ENCODE results near the gene ACTMAP. TPM values are rescaled to one million over a fixed set of nuclear protein-coding genes. Genes with fewer than 3 reads are reported as not detected.
A peak's percentile ranks its signal among the peaks of the same experiment; 100 is the strongest.

The ACTMAP gene
- total and polyA plus RNA-seq, 2 of the 13 experiments (the other 11 are each of a cell fraction or from before 2014, with no cell fraction given) = 2.2 to 7.9 TPM

DNA sequence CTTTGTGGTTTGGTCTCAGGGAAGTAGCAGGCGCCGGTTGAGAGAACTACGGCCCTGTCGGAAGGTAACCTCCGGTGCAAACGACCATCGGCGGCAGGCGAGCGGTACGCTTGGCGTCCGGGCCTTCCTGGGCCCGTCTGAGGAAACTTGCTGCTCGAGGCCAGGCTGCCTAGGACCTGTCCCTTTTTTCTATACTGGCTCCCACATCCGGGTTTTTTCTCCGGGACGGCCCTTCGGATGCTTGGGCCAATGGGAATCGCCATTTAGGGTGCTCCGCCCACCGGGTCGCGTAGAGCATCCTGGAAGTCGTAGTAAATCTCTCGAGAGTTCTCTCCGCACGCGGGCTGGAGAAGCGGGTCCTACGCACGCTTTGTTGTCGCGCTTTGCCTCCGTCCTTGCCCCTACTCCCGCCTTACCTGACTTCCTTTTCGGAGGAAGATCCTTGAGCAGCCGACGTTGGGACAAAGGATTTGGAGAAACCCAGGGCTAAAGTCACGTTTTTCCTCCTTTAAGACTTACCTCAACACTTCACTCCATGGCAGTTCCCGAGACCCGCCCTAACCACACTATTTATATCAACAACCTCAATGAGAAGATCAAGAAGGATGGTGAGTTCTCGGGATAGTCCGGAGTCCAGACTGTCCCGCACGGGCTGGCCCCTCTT lies 729 bp upstream of the ACTMAP start, which contains the start of gene SNRPA (continued):
- TF ChIP-seq, protein P1, sequence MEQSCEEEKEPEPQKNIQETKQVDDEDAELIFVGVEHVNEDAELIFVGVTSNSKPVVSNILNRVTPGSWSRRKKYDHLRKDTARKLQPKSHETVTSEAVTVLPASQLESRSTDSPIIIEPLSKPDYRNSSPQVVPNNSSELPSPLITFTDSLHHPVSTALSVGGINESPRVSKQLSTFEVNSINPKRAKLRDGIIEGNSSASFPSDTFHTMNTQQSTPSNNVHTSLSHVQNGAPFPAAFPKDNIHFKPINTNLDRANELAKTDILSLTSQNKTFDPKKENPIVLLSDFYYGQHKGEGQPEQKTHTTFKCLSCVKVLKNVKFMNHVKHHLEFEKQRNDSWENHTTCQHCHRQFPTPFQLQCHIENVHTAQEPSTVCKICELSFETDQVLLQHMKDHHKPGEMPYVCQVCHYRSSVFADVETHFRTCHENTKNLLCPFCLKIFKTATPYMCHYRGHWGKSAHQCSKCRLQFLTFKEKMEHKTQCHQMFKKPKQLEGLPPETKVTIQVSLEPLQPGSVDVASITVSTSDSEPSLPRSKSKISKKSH (CRISPR knock-in tag; IDR thresholded peaks at IDR 0.05; ENCODE audit: borderline replicate concordance) = no peak
- TF ChIP-seq SIN3A (IDR thresholded peaks at IDR 0.05; ENCODE audit: borderline replicate concordance, low read depth, low read length) (peak; percentile 76), NFIC (IDR thresholded peaks at IDR 0.05; ENCODE audit: low read length) (no peak), ZNF768 (CRISPR knock-in tag; IDR thresholded peaks at IDR 0.05) (no peak; the same call in 1 of the 2 replicates), BRCA1 (CRISPR knock-in tag; IDR thresholded peaks at IDR 0.05) (no peak), MIER3 (CRISPR knock-in tag; IDR thresholded peaks at IDR 0.05; ENCODE audit: borderline replicate concordance) (no peak), YEATS2 (CRISPR knock-in tag; IDR thresholded peaks at IDR 0.05; ENCODE audit: borderline replicate concordance) (no peak; the same call in 1 of the 2 replicates), ZNF430 (CRISPR knock-in tag; IDR thresholded peaks at IDR 0.05) (peak; percentile 69), RBAK (CRISPR knock-in tag; IDR thresholded peaks at IDR 0.05) (no peak), ELF4 (CRISPR knock-in tag; IDR thresholded peaks at IDR 0.05; ENCODE audit: borderline replicate concordance) (no peak), RARG (CRISPR knock-in tag; IDR thresholded peaks at IDR 0.05; ENCODE audit: low read depth) (no peak), SUZ12 (IDR thresholded peaks at IDR 0.05; ENCODE audit: low read depth, low read length) (peak; percentile 33; the same call in 1 of the 2 replicates), KLF11 (CRISPR knock-in tag; IDR thresholded peaks at IDR 0.05) (0 out of 2 replicates have a peak, but pooled peaks have one; percentile 36), NFATC3 (CRISPR knock-in tag; IDR thresholded peaks at IDR 0.05) (peak; percentile 58; the same call in 1 of the 2 replicates), POLR2A (IDR thresholded peaks at IDR 0.05; ENCODE audit: insufficient read depth in 1 of 2, low read depth in 2 of 2, low read length in 2 of 2) (peak; percentile 70 to 87), ZNF143 (CRISPR knock-in tag; IDR thresholded peaks at IDR 0.05) (peak; percentile 90), NCOA2 (CRISPR knock-in tag; IDR thresholded peaks at IDR 0.05) (no peak; the same call in 1 of the 2 replicates), ZBTB38 (CRISPR knock-in tag; IDR thresholded peaks at IDR 0.05) (no peak), RAD21 (CRISPR knock-in tag; IDR thresholded peaks at IDR 0.05) (no peak)
- TF ChIP-seq, protein P2, sequence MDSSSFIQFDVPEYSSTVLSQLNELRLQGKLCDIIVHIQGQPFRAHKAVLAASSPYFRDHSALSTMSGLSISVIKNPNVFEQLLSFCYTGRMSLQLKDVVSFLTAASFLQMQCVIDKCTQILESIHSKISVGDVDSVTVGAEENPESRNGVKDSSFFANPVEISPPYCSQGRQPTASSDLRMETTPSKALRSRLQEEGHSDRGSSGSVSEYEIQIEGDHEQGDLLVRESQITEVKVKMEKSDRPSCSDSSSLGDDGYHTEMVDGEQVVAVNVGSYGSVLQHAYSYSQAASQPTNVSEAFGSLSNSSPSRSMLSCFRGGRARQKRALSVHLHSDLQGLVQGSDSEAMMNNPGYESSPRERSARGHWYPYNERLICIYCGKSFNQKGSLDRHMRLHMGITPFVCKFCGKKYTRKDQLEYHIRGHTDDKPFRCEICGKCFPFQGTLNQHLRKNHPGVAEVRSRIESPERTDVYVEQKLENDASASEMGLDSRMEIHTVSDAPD (CRISPR knock-in tag; IDR thresholded peaks at IDR 0.05) = no peak
- TF ChIP-seq, protein P3, sequence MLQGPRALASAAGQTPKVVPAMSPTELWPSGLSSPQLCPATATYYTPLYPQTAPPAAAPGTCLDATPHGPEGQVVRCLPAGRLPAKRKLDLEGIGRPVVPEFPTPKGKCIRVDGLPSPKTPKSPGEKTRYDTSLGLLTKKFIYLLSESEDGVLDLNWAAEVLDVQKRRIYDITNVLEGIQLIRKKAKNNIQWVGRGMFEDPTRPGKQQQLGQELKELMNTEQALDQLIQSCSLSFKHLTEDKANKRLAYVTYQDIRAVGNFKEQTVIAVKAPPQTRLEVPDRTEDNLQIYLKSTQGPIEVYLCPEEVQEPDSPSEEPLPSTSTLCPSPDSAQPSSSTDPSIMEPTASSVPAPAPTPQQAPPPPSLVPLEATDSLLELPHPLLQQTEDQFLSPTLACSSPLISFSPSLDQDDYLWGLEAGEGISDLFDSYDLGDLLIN (CRISPR knock-in tag; IDR thresholded peaks at IDR 0.05; ENCODE audit: borderline replicate concordance) = no peak; the same call in 1 of the 2 replicates
- TF ChIP-seq, protein P4, sequence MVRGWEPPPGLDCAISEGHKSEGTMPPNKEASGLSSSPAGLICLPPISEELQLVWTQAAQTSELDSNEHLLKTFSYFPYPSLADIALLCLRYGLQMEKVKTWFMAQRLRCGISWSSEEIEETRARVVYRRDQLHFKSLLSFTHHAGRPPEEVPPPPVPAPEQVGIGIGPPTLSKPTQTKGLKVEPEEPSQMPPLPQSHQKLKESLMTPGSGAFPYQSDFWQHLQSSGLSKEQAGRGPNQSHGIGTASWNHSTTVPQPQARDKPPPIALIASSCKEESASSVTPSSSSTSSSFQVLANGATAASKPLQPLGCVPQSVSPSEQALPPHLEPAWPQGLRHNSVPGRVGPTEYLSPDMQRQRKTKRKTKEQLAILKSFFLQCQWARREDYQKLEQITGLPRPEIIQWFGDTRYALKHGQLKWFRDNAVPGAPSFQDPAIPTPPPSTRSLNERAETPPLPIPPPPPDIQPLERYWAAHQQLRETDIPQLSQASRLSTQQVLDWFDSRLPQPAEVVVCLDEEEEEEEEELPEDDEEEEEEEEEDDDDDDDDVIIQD (CRISPR knock-in tag; IDR thresholded peaks at IDR 0.05; ENCODE audit: low read depth) = no peak
- TF ChIP-seq, protein P5, sequence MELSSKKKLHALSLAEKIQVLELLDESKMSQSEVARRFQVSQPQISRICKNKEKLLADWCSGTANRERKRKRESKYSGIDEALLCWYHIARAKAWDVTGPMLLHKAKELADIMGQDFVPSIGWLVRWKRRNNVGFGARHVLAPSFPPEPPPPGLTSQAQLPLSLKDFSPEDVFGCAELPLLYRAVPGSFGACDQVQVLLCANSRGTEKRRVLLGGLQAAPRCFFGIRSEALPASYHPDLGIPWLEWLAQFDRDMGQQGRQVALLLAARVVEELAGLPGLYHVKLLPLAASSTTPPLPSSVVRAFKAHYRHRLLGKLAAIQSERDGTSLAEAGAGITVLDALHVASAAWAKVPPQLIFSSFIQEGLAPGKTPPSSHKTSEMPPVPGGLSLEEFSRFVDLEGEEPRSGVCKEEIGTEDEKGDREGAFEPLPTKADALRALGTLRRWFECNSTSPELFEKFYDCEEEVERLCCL (CRISPR knock-in tag; IDR thresholded peaks at IDR 0.05; ENCODE audit: borderline replicate concordance) = no peak
- TF ChIP-seq, protein P6, sequence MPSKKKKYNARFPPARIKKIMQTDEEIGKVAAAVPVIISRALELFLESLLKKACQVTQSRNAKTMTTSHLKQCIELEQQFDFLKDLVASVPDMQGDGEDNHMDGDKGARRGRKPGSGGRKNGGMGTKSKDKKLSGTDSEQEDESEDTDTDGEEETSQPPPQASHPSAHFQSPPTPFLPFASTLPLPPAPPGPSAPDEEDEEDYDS (CRISPR knock-in tag; IDR thresholded peaks at IDR 0.05) = no peak
